ENCODE results near the gene PTPRD. TPM values are rescaled to one million over a fixed set of nuclear protein-coding genes. Genes with fewer than 3 reads are reported as not detected.

Gene PTPRD
- total and polyA plus RNA-seq, 2 experiments from 2014 or later = 11.5 to 58.0 TPM

GRCh38 chr9:10274988-10275387 is 337.8 kb downstream of the PTPRD start:
- no peak overlapping the region for H3K27ac Mint-ChIP-seq
- H3F3A ChIP-seq (replicated peaks; ENCODE audit: low read depth) = no peaks in the 10 kb centered on the region
- no peaks in the 10 kb centered on the region for H4K20me1 ChIP-seq (replicated peaks; ENCODE audit: insufficient read depth)
- TF ChIP-seq CTCF (conservative IDR thresholded peaks at IDR 0.05; ENCODE audit: low read depth in 2 of 2) = peak in 1 of 2 experiments; percentile 64; a peak in 3 of 4 replicates
- no peak for TF ChIP-seq JUNB (IDR thresholded peaks at IDR 0.05; ENCODE audit: unreplicated experiment)
- TF ChIP-seq STAT1 (IDR thresholded peaks at IDR 0.05; ENCODE audit: unreplicated experiment) = no peak
- H3K4me3 ChIP-seq = no peak overlapping the region
- H3K4me1 Mint-ChIP-seq = peaks cover 3% of the 10 kb centered on the region; the same call in 2 of the 3 replicates
- no peaks in the 10 kb centered on the region for H3K36me3 Mint-ChIP-seq (ENCODE audit: low read depth)
- no peak overlapping the region for H2AFZ ChIP-seq
- no peaks in the 10 kb centered on the region for H3K9me3 Mint-ChIP-seq
- peaks cover 7% of the 10 kb centered on the region; the same call in 1 of the 2 replicates for H3K4me1 ChIP-seq (ENCODE audit: insufficient read depth)
- H3K27me3 Mint-ChIP-seq (ENCODE audit: insufficient read depth, low read depth, poor library complexity) = no peaks in the 10 kb centered on the region
- H3K79me2 ChIP-seq (replicated peaks; ENCODE audit: insufficient read depth) = no peaks in the 10 kb centered on the region
- ATAC-seq = no peak
- no peaks in the 10 kb centered on the region for H3K36me3 ChIP-seq (ENCODE audit: insufficient read depth)
- H3K27ac ChIP-seq (ENCODE audit: low read depth) = no peak overlapping the region
- no peaks in the 10 kb centered on the region for H3K27me3 ChIP-seq (ENCODE audit: insufficient read depth)
- H3K4me2 ChIP-seq = no peak overlapping the region
- H3K9me2 ChIP-seq (ENCODE audit: insufficient read depth) = no peaks in the 10 kb centered on the region
- no peak overlapping the region for H3K4me3 Mint-ChIP-seq
- DNase-seq (ENCODE audit: low spot score) = peak; percentile 32

GRCh38 chr9:10274175-10274574 is 338.6 kb downstream of the PTPRD start:
- ATAC-seq = no peak
- Mint-ChIP-seq H3K27me3 (ENCODE audit: insufficient read depth, low read depth, poor library complexity) (no peaks in the 10 kb centered on the region), H3K4me1 (peaks cover 3% of the 10 kb centered on the region; the same call in 2 of the 3 replicates), H3K27ac (no peak overlapping the region), H3K36me3 (ENCODE audit: low read depth) (no peaks in the 10 kb centered on the region), H3K4me3 (no peak overlapping the region), H3K9me3 (no peaks in the 10 kb centered on the region)
- H2AFZ ChIP-seq = no peak overlapping the region
- H3K36me3 ChIP-seq (ENCODE audit: insufficient read depth) = no peaks in the 10 kb centered on the region
- no peaks in the 10 kb centered on the region for H4K20me1 ChIP-seq (replicated peaks; ENCODE audit: insufficient read depth)
- no peaks in the 10 kb centered on the region for H3K27me3 ChIP-seq (ENCODE audit: insufficient read depth)
- no peaks in the 10 kb centered on the region for H3F3A ChIP-seq (replicated peaks; ENCODE audit: low read depth)
- H3K79me2 ChIP-seq (replicated peaks; ENCODE audit: insufficient read depth) = no peaks in the 10 kb centered on the region
- no peak overlapping the region for H3K4me3 ChIP-seq
- DNase-seq (ENCODE audit: low spot score) = peak; percentile 19
- H3K4me2 ChIP-seq = no peak overlapping the region
- no peak overlapping the region for H3K27ac ChIP-seq (ENCODE audit: low read depth)
- H3K9me2 ChIP-seq (ENCODE audit: insufficient read depth) = no peaks in the 10 kb centered on the region
- H3K4me1 ChIP-seq (ENCODE audit: insufficient read depth) = peaks cover 7% of the 10 kb centered on the region; the same call in 1 of the 2 replicates
- TF ChIP-seq ZNF114 (CRISPR knock-in tag; IDR thresholded peaks at IDR 0.05) (no peak), CREB1 (CRISPR knock-in tag; IDR thresholded peaks at IDR 0.05; ENCODE audit: low read depth) (no peak), POLR2AphosphoS5 (IDR thresholded peaks at IDR 0.05; ENCODE audit: low read depth) (no peak), EZH2 (IDR thresholded peaks at IDR 0.05; ENCODE audit: low read depth, unreplicated experiment) (no peak), CTCF (conservative IDR thresholded peaks at IDR 0.05; ENCODE audit: low read depth in 2 of 2) (no peak), ZNF462 (CRISPR knock-in tag; IDR thresholded peaks at IDR 0.05) (no peak), ZNF331 (CRISPR knock-in tag; IDR thresholded peaks at IDR 0.05; ENCODE audit: low read depth) (no peak), ETS1 (IDR thresholded peaks at IDR 0.05) (no peak), STAT1 (IDR thresholded peaks at IDR 0.05; ENCODE audit: unreplicated experiment) (no peak)
